SU-DHL-6 (cell line): Measurements from ENCODE around the gene BCAR1.
"Not testable (repeated sequence)": the region's sequence is repeated elsewhere in the genome, so short reads cannot be mapped to it uniquely, and the experiment has no call there.

Source experiments
- H2AFZ ChIP-seq: fragments of 200-600 bp; sonication (generic); 2 replicates; pipeline ENCODE4 v1.6.1; 2014; ENCODE audit warnings: low read depth, mild to moderate bottlenecking, moderate library complexity, mixed read lengths, antibody characterized with exemption, low read length; ENCODE audit not compliant: severe bottlenecking
- H3F3A ChIP-seq: fragments of 200-600 bp; shearing (Covaris generic); 2 replicates; pipeline ENCODE4 v1.6.0; 2016; ENCODE audit warnings: antibody characterized with exemption, mild to moderate bottlenecking; ENCODE audit not compliant: insufficient read depth
- H3K27ac ChIP-seq: fragments of 200-600 bp; sonication (generic); 2 replicates; pipeline ENCODE4 v1.5.1; 2016; ENCODE audit warnings: low read depth, mild to moderate bottlenecking, low read length, moderate library complexity, mixed read lengths
- H3K27me3 ChIP-seq: fragments of 200-600 bp; sonication (generic), shearing (Covaris generic); 2 replicates; pipeline ENCODE4 v1.6.0; 2014; ENCODE audit warnings: mild to moderate bottlenecking, low read length
- H3K36me3 ChIP-seq: fragments of 200-600 bp; sonication (generic); 2 replicates; pipeline ENCODE4 v1.6.1; 2014; ENCODE audit warnings: mild to moderate bottlenecking, low read length, mixed read lengths
- H3K4me2 ChIP-seq: fragments of 300-600, 200-600 bp; shearing (Covaris generic), sonication (generic); 2 replicates; pipeline ENCODE4 v1.6.0; 2014; ENCODE audit warnings: low read length, low read depth, mild to moderate bottlenecking; ENCODE audit not compliant: poor library complexity, severe bottlenecking
- H3K4me3 ChIP-seq: fragments of 200-600 bp; sonication (generic); 2 replicates; pipeline ENCODE4 v1.5.1; 2014; ENCODE audit warnings: antibody characterized with exemption, low read length, mild to moderate bottlenecking, mixed read lengths; ENCODE audit not compliant: insufficient read depth, poor library complexity, severe bottlenecking
- H3K79me2 ChIP-seq: fragments of 200-600 bp; sonication (generic); 2 replicates; pipeline ENCODE4 v1.6.1; 2014; ENCODE audit warnings: mild to moderate bottlenecking, low read length, moderate library complexity; ENCODE audit not compliant: insufficient read depth
- H3K9ac ChIP-seq: fragments of 200-600 bp; sonication (generic); 2 replicates; pipeline ENCODE4 v1.7.0; 2014; ENCODE audit warnings: mild to moderate bottlenecking, low read length
- H3K9me2 ChIP-seq: fragments of 200-600 bp; sonication (generic); replicated peaks from 2 replicates; pipeline ENCODE4 v1.6.1; 2014; ENCODE audit warnings: low read length; ENCODE audit not compliant: insufficient read depth
- H3K9me3 ChIP-seq: fragments of 200-600 bp; sonication (generic); 2 replicates; pipeline ENCODE4 v1.6.1; 2014; ENCODE audit warnings: low read length, mixed read lengths; ENCODE audit not compliant: insufficient read depth
- H4K20me1 ChIP-seq: fragments of 200-600 bp; sonication (generic); 2 replicates; pipeline ENCODE4 v1.6.1; 2014; ENCODE audit warnings: low read depth, mild to moderate bottlenecking, antibody characterized with exemption, low read length, moderate library complexity, mixed read lengths
- EZH2phosphoT487 ChIP-seq: fragments of 200-600 bp; sonication (generic), shearing (Covaris generic); conservative IDR thresholded peaks from 2 replicates; pipeline ENCODE4 v1.6.1; 2018; ENCODE audit warnings: mild to moderate bottlenecking, antibody characterized with exemption, low read length, moderate library complexity, mixed read lengths
- TF ChIP-seq, protein P1 (sequence below): fragments of 200-600 bp; sonication (generic); IDR thresholded peaks from one replicate; pipeline ENCODE4 v1.5.1; 2017; ENCODE audit warnings: antibody characterized with exemption, mild to moderate bottlenecking, low read length, moderate library complexity; ENCODE audit not compliant: insufficient read depth, poor library complexity, severe bottlenecking

BCAR1 gene

DNA sequence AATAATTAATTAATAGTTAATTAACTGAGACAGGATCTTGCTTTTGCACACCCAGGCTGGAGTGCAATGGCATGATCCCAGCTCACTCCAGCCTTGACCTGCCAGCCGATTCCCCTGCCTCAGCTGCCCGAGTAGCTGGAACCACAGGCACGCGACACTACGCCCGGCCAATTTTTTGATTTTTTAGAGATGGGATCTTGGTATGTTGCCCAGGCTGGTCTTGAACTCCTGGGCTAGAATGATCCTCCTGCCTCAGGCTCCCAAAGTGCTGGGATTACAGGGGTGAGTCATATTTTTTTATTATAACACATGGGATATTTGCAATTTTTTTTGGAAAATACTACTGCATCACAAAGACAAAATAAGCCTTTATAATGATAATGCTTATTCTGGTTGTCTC lies 30.4 kb upstream of the BCAR1 start:
- H3K4me2 ChIP-seq, result no peak overlapping the region
- H3K4me3 ChIP-seq, result no peak overlapping the region
- no peaks in the 10 kb centered on the region for H4K20me1 ChIP-seq
- H3K36me3 ChIP-seq, result no peaks in the 10 kb centered on the region
- H3K27me3 ChIP-seq, result no peaks in the 10 kb centered on the region
- no peaks in the 10 kb centered on the region for H3K79me2 ChIP-seq
- no peaks in the 10 kb centered on the region for H3K9me2 ChIP-seq
- no peaks in the 10 kb centered on the region for H3K9me3 ChIP-seq
- H2AFZ ChIP-seq, result no peak overlapping the region
- no peak overlapping the region for H3K9ac ChIP-seq
- H3K27ac ChIP-seq, result no peak overlapping the region
- TF ChIP-seq, protein P1, sequence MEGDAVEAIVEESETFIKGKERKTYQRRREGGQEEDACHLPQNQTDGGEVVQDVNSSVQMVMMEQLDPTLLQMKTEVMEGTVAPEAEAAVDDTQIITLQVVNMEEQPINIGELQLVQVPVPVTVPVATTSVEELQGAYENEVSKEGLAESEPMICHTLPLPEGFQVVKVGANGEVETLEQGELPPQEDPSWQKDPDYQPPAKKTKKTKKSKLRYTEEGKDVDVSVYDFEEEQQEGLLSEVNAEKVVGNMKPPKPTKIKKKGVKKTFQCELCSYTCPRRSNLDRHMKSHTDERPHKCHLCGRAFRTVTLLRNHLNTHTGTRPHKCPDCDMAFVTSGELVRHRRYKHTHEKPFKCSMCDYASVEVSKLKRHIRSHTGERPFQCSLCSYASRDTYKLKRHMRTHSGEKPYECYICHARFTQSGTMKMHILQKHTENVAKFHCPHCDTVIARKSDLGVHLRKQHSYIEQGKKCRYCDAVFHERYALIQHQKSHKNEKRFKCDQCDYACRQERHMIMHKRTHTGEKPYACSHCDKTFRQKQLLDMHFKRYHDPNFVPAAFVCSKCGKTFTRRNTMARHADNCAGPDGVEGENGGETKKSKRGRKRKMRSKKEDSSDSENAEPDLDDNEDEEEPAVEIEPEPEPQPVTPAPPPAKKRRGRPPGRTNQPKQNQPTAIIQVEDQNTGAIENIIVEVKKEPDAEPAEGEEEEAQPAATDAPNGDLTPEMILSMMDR, result no peak
- TF ChIP-seq EZH2phosphoT487, result no peak
- no peaks in the 10 kb centered on the region for H3F3A ChIP-seq

DNA sequence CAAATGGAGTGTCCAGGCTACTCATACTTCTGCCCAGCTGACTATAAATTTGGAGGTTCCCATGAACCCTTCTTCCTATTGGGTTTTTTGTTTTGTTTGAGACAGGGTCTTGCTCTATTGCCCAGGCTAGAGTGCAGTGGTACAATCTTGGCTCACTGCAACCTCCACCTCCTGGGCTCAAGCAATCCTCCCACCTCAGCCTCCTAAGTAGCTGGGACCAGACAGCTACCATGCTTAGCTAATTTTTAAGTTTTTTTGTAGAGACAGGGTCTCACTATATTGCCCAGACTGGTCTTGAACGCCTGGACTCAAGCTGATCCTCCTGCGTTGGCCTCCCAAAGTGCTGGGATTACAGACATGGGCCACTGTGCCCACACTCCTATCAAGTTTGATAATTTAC lies 29.6 kb upstream of the BCAR1 start:
- H3K36me3 ChIP-seq, H3K4me3 ChIP-seq, H3K9ac ChIP-seq, H3K27ac ChIP-seq, H3K27me3 ChIP-seq, H3K9me3 ChIP-seq, H3K9me2 ChIP-seq, H4K20me1 ChIP-seq, H3K4me2 ChIP-seq, H2AFZ ChIP-seq, H3K79me2 ChIP-seq, H3F3A ChIP-seq: not testable (repeated sequence)

DNA sequence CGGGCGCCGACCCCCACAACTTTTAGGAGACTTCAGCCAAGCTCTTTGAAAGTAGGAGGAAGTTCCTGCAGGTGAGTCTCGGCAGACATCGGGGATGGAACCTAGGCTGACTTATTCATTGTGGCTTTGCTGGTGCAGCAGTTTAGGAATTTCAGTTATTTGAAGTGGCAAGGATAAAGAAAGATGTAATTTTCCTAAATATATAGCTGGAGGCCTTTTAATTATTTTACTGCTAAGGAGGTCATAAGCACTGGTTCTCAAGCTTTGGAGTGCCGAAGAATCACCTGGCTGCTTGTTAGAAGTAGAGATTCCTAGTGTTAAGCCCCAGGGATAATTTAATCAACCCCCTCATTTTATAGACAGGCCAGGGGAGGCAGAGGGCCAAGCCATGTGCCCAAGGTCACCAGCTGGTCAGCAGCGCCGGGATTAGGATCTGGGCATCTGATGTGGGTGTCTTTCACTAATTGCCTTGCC lies 28.9 kb upstream of the BCAR1 start:
- H3K4me2 ChIP-seq, result no peak overlapping the region
- H3K36me3 ChIP-seq, result no peaks in the 10 kb centered on the region
- H3K4me3 ChIP-seq, result no peak overlapping the region
- no peaks in the 10 kb centered on the region for H3K9me2 ChIP-seq
- no peak overlapping the region for H3K9ac ChIP-seq
- no peaks in the 10 kb centered on the region for H3K27me3 ChIP-seq
- H3K9me3 ChIP-seq, result no peaks in the 10 kb centered on the region
- no peak for TF ChIP-seq EZH2phosphoT487
- TF ChIP-seq, protein P1, result no peak
- H3K27ac ChIP-seq, result no peak overlapping the region
- no peak overlapping the region for H2AFZ ChIP-seq
- H3F3A ChIP-seq, result no peaks in the 10 kb centered on the region
- H3K79me2 ChIP-seq, result no peaks in the 10 kb centered on the region
- H4K20me1 ChIP-seq, result no peaks in the 10 kb centered on the region

DNA sequence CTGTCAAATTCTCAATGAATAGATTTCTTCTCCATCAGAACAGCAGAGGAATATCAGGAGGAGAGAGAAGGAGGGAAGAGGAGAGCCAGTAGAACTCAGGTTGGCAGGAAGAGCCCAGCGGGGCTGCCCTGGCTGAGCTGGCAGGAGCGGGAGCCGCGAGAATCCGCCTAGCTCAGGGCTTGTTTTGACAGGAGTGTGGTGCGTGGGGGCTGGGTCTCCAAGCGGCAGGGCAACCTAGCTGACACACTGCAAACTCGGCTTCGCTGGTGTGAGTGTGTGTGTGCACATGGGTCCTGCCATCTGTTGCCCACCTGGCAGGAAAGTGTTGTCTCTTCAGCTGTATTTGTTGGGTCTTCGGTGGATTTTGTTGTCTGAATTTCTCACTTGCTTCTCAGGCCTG lies 27.9 kb upstream of the BCAR1 start:
- no peak overlapping the region for H3K4me3 ChIP-seq
- H3K9ac ChIP-seq, result no peak overlapping the region
- no peaks in the 10 kb centered on the region for H3K36me3 ChIP-seq
- no peaks in the 10 kb centered on the region for H3K79me2 ChIP-seq
- H3K9me3 ChIP-seq, result no peaks in the 10 kb centered on the region
- H4K20me1 ChIP-seq, result no peaks in the 10 kb centered on the region
- H2AFZ ChIP-seq, result no peak overlapping the region
- H3F3A ChIP-seq, result no peaks in the 10 kb centered on the region
- no peaks in the 10 kb centered on the region for H3K27me3 ChIP-seq
- TF ChIP-seq, protein P1, result no peak
- no peak overlapping the region for H3K4me2 ChIP-seq
- H3K9me2 ChIP-seq, result no peaks in the 10 kb centered on the region
- H3K27ac ChIP-seq, result no peak overlapping the region
